Motor neuron (in vitro differentiated cells): ENCODE results near the gene ZNF783. TPM values are rescaled to one million over a fixed set of nuclear protein-coding genes. Genes with fewer than 3 reads are reported as not detected.

Experiments
- total RNA-seq, 8 experiments: library from RNA; unstranded; fragments of 300-600 nt; gene quantifications; 2 replicates each; pipeline versions ENCODE4 v1.2.3 to v1.2.4, GENCODE V29; 2022

Gene ZNF783
- total RNA-seq, 8 experiments from 2014 or later: 9.1 to 24.0 (median 13.5) TPM

Other genes starting within 250 kb of the ZNF783 start
- gene PDIA4, start 233.7 kb upstream of the ZNF783 start, total RNA-seq: 100 to 1,000 TPM in 5 of 8 experiments, 10 to 100 TPM in 3; 78.7 to 201 (median 109) TPM
- gene ZNF786, start 171.5 kb upstream of the ZNF783 start, total RNA-seq: 10 to 100 TPM in 1 of 8 experiments, 1 to 10 TPM in 7; 2.5 to 15.6 (median 7.1) TPM
- gene ZNF425, start 135.9 kb upstream of the ZNF783 start, total RNA-seq: 1 to 10 TPM; 2.5 to 5.1 (median 3.2) TPM
- 10 to 100 TPM in 6 of 8 experiments, 1 to 10 TPM in 2; 5.4 to 14.5 (median 10.8) TPM for gene ZNF398, start 114.7 kb upstream of the ZNF783 start, total RNA-seq
- gene ZNF282, start 66.7 kb upstream of the ZNF783 start, total RNA-seq: 10 to 100 TPM; 15.1 to 56.2 (median 24.2) TPM
- 10 to 100 TPM in 1 of 8 experiments, 1 to 10 TPM in 7; 3.9 to 10.2 (median 6.5) TPM for gene ZNF212, start 22.5 kb upstream of the ZNF783 start, total RNA-seq
- 10 to 100 TPM in 5 of 8 experiments, 1 to 10 TPM in 3; 5.5 to 12.9 (median 10.1) TPM for gene ZNF777, start 198.9 kb downstream of the ZNF783 start, total RNA-seq
- gene ZNF746, start 235.6 kb downstream of the ZNF783 start, total RNA-seq: 10 to 100 TPM; 10.8 to 19.5 (median 15.0) TPM